ENCODE results near the gene FLVCR2.
"Not testable (repeated sequence)": the region's sequence is repeated elsewhere in the genome, so short reads cannot be mapped to it uniquely, and the experiment has no call there.

Gene FLVCR2

DNA sequence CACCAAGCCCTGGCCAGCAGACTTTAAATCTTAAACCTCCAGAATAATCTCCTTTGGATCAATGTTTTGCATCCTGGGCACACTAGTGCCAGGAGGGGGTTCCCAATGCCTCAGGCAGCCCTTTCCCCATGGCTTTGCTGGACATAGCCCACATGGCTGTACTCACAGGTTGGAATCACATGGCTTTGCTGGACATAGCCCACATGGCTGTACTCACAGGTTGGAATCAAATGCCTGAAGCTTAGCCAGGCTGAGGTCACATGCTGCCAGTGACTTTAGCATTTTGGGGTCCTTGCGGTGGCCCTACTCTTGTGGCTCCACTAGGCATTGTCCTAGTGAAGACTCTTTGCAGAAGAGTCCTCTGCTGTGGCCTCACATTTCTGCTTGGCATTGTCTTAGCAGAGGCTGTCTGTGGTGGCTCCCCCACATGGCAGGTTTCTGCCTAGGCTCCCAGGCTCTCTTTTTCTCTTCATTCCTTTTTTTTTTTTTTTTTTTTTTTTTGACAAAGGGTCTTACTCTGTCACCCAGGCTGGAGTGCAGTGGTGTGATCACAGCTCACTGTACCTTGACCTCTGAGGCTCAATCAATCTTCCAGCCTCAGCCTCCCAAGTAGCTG is 13.0 kb downstream of the FLVCR2 start:
- no peak overlapping the region for H3K27ac ChIP-seq
- TF ChIP-seq POLR2AphosphoS5 (IDR thresholded peaks at IDR 0.05; ENCODE audit: borderline replicate concordance, low read depth, low read length) = no peak
- TF ChIP-seq EZH2 (IDR thresholded peaks at IDR 0.05) = no peak
- no peak for TF ChIP-seq FOXP2 (optimal IDR thresholded peaks at IDR 0.05; ENCODE audit: control extremely low read depth, extremely low read length, insufficient read depth)
- H3K9ac ChIP-seq (ENCODE audit: insufficient read length) = no peak overlapping the region

DNA sequence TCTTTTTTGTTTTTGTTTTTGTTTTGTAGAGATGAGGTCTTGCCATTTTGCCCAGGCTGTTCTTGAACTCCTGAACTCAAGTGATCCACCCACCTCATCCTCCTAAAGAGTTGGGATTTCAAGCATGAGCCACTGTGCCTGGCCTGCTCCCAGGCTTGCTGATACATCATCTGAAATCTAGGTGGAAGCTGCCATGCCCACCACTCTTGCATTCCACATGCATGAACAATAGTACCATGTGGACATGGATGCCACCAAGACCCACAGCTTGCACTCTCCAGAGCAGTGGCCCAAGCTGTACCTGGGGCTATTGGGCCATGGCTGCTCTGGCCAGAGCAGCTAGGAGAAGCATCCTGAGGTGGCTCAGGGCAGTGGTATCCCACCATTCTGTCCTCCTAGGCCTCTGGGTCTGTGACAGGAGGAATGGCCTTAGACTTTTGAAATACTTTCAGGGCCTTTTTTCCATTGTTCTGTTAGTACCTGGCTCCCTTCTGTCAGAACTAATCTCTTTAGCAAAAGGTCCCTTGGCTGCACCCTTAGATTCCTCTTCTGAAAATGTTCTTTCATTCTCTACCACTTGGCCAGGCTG is 13.7 kb downstream of the FLVCR2 start:
- TF ChIP-seq FOXP2 (optimal IDR thresholded peaks at IDR 0.05; ENCODE audit: control extremely low read depth, extremely low read length, insufficient read depth) (no peak), POLR2AphosphoS5 (IDR thresholded peaks at IDR 0.05; ENCODE audit: borderline replicate concordance, low read depth, low read length) (no peak), EZH2 (IDR thresholded peaks at IDR 0.05) (no peak)
- Histone ChIP-seq H3K27ac (no peak overlapping the region), H3K9ac (ENCODE audit: insufficient read length) (no peak overlapping the region), H3K36me3 (ENCODE audit: insufficient read depth, low read length) (no peaks in the 10 kb centered on the region), H3K4me3 (no peak overlapping the region), H3K9me3 (ENCODE audit: low read depth, low read length) (no peaks in the 10 kb centered on the region)
- no peak for DNase-seq (ENCODE audit: low read depth, low spot score)

More for the DNA sequence above, 13.0 kb downstream of the FLVCR2 start:
- Histone ChIP-seq H3K4me3 (no peak overlapping the region), H3K9me3 (ENCODE audit: low read depth, low read length) (no peaks in the 10 kb centered on the region), H3K36me3 (ENCODE audit: insufficient read depth, low read length) (no peaks in the 10 kb centered on the region)
- DNase-seq (ENCODE audit: low read depth, low spot score) = no peak

GRCh38 chr14:75595226-75595625 is 16.8 kb downstream of the FLVCR2 start:
- H3K27ac ChIP-seq = no peak overlapping the region
- H3K9me3 ChIP-seq (ENCODE audit: low read depth, low read length) = no peaks in the 10 kb centered on the region
- H3K9ac ChIP-seq (ENCODE audit: insufficient read length) = no peak overlapping the region
- TF ChIP-seq EZH2 (IDR thresholded peaks at IDR 0.05) (no peak), POLR2AphosphoS5 (IDR thresholded peaks at IDR 0.05; ENCODE audit: borderline replicate concordance, low read depth, low read length) (no peak), FOXP2 (optimal IDR thresholded peaks at IDR 0.05; ENCODE audit: control extremely low read depth, extremely low read length, insufficient read depth) (no peak)
- H3K4me3 ChIP-seq = no peak overlapping the region
- no peak for DNase-seq (ENCODE audit: low read depth, low spot score)
- H3K36me3 ChIP-seq (ENCODE audit: insufficient read depth, low read length) = no peaks in the 10 kb centered on the region

GRCh38 chr14:75597149-75597548 is 18.7 kb downstream of the FLVCR2 start:
- TF ChIP-seq FOXP2 (optimal IDR thresholded peaks at IDR 0.05; ENCODE audit: control extremely low read depth, extremely low read length, insufficient read depth) = no peak
- no peak for TF ChIP-seq EZH2 (IDR thresholded peaks at IDR 0.05)
- no peak for TF ChIP-seq POLR2AphosphoS5 (IDR thresholded peaks at IDR 0.05; ENCODE audit: borderline replicate concordance, low read depth, low read length)
- Histone ChIP-seq H3K27ac (no peak overlapping the region), H3K4me3 (no peak overlapping the region), H3K9ac (ENCODE audit: insufficient read length) (no peak overlapping the region), H3K36me3 (ENCODE audit: insufficient read depth, low read length) (no peaks in the 10 kb centered on the region), H3K9me3 (ENCODE audit: low read depth, low read length) (no peaks in the 10 kb centered on the region)
- DNase-seq (ENCODE audit: low read depth, low spot score) = no peak

DNA sequence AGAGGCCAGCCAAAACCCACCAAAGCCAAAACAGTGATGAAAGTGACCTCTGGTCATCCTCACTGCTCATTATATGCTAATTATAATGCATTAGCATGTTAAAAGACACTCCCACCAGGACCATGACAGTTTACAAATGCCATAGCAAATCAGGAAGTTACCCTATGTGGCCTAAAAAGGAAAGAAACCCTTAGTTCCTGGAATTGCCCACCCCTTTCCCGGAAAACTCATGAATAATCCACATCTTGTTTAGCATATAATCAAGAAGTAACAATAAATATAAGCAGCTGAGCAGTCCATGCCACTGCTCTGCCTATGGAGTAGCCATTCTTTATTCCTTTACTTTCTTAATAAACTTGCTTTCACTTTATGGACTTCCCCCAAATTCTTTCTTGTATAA is 21.7 kb downstream of the FLVCR2 start:
- H3K36me3 ChIP-seq (ENCODE audit: insufficient read depth, low read length); H3K9me3 ChIP-seq (ENCODE audit: low read depth, low read length); H3K4me3 ChIP-seq; H3K9ac ChIP-seq (ENCODE audit: insufficient read length); H3K27ac ChIP-seq; DNase-seq (ENCODE audit: low read depth, low spot score): not testable (repeated sequence)

GRCh38 chr14:75601061-75601460 is 22.6 kb downstream of the FLVCR2 start:
- not testable (repeated sequence) for DNase-seq (ENCODE audit: low read depth, low spot score); H3K27ac ChIP-seq; H3K9ac ChIP-seq (ENCODE audit: insufficient read length); H3K36me3 ChIP-seq (ENCODE audit: insufficient read depth, low read length); H3K9me3 ChIP-seq (ENCODE audit: low read depth, low read length); H3K4me3 ChIP-seq

DNA sequence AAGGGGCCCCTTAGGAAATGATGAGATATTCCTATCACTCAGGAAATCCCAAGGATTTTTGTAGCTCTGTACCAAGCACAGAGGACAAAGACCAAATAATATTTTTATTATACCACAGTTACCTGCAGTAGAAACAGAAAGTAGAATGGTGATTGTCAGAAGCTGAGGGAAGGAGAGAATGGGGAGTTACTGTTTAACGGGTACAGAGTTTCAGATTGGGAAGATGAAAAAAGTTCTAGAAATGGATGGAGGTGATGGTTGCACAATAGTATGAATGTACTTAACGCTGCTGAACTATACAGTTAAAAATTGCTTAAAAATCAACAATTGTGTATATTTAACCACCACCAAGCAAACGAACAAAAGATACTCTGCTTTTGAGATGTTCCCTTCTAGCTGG is 24.1 kb downstream of the FLVCR2 start:
- no peak overlapping the region for H3K4me3 ChIP-seq
- H3K9ac ChIP-seq (ENCODE audit: insufficient read length) = no peak overlapping the region
- H3K9me3 ChIP-seq (ENCODE audit: low read depth, low read length) = no peaks in the 10 kb centered on the region
- H3K36me3 ChIP-seq (ENCODE audit: insufficient read depth, low read length) = no peaks in the 10 kb centered on the region
- no peak overlapping the region for H3K27ac ChIP-seq
- no peak for DNase-seq (ENCODE audit: low read depth, low spot score)
- TF ChIP-seq FOXP2 (optimal IDR thresholded peaks at IDR 0.05; ENCODE audit: control extremely low read depth, extremely low read length, insufficient read depth) (no peak), POLR2AphosphoS5 (IDR thresholded peaks at IDR 0.05; ENCODE audit: borderline replicate concordance, low read depth, low read length) (no peak), EZH2 (IDR thresholded peaks at IDR 0.05) (no peak)

DNA sequence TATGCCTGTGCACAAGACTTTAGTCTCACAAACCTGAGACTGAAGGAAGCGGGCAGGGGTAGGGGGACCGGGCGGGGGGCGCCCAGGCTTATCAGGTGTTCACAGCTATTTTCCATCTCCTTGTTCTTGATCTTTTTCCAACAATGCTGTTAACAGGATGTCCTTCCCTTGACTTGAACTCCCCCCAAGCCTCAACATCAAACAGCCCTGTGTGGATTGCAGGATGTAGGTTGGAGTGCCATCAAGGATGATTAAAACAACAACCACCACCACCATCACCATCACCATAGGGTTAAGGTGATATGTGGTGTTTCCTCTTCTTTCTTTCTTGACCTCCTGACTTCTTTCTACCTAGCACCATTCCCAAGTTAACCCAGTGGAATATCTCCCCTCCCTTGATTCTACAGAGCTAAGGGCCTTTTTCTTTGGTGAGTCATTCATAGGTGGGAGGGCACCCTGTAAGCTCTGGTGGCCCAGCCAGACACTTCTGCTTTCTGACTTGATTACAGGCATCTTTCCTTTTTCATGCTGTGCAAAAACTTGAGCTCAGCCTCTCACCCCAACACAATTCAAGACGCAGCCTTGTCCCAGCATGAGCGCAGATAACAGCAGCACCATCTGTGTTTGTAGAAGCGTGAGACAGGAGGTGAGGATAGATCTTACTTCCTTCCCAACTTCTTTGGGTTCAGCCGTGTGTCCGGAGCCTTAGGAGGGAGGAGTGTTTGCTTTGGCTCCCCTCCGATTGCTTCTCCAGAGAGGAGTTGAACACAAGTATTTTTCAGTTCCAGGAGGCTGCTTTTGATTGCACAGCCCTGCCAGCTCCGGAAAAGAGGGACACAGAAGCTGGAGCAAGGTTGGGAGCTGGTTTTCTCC is 26.8 kb downstream of the FLVCR2 start:
- H3K27ac ChIP-seq = no peak overlapping the region
- H3K9ac ChIP-seq (ENCODE audit: insufficient read length) = no peak overlapping the region
- DNase-seq (ENCODE audit: low read depth, low spot score) = no peak
- H3K4me3 ChIP-seq = no peak overlapping the region
- no peaks in the 10 kb centered on the region for H3K36me3 ChIP-seq (ENCODE audit: insufficient read depth, low read length)
- no peaks in the 10 kb centered on the region for H3K9me3 ChIP-seq (ENCODE audit: low read depth, low read length)
- TF ChIP-seq POLR2AphosphoS5 (IDR thresholded peaks at IDR 0.05; ENCODE audit: borderline replicate concordance, low read depth, low read length) (no peak), EZH2 (IDR thresholded peaks at IDR 0.05) (no peak), FOXP2 (optimal IDR thresholded peaks at IDR 0.05; ENCODE audit: control extremely low read depth, extremely low read length, insufficient read depth) (no peak)

All from SK-N-MC (cell line).